HG03025 (cell line): ENCODE measurements around the gene SH3BP2.

ENCODE experiments used
- ATAC-seq: cut with Tn5 transposase; IDR thresholded peaks from one replicate; pipeline ENCODE4 v1.9.1; 2021; ENCODE audit warnings: mild to moderate bottlenecking, moderate library complexity; ENCODE audit not compliant: unreplicated experiment, low FRiP score

The SH3BP2 gene

GRCh38 chr4:2790583-2791517, 2.0 kb upstream of the SH3BP2 start:
- no peak for ATAC-seq

DNA sequence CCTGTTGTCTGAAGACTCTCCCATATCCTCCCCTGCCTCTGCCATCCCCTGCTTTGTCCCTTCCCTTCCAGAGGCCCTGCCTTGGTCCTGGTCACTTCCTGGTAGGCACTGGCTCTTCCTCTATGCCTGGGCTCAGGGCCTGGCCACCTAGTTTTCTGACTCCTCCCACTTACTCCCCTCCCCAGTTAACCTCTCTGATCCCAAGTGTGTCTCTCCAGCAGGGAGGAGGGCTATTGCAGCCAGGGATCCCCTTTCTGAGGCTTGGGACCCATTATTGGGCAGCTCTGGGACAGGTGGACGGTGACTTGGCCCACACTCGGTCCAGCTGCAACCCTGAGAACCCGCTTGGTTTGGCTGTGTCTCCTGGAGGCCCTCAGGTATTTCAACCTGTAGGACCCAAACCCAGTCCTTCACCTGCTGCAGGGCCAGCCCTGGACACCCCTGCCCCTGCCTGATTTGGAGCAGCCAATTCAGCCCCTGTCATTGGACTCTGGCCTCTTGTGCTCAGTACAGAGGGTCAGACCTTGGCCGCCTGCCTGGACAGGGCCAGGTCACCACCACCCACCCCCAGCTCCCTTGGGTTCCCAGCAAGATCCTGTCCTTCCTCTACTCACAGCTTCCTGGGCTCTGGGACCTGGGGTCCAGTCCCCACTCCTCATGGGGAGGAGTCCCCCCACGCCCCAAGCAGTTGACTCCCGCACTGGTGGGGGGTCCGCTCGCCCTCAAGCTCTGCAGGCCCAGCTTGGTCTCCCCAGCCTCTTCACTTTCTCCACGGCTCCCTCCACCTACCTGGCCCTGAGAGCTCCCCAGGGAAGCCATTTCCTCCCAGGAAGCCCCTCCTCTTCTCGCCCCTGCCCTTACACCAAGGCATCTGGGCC, 1.1 kb upstream of the SH3BP2 start:
- no peak for ATAC-seq

DNA sequence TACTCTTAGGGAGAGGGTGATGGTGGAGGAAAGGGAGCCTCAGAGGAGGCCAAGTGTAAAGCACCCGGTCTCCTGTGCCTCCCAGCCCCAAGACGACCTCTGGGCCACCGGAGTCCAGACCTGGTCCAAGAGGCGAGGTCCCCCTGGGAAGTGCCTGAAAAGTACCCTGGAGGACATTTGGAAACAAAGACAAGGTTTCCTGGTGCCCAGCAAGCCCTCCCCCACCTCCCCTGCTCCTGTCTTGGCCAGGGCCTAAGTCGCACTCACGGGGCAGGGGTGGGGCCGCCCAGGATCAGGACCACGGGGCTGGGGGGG, 532 bp upstream of the SH3BP2 start:
- no peak for ATAC-seq

- no peak for ATAC-seq
These were observed 951 bp downstream of the SH3BP2 start for GRCh38 chr4:2793586-2794485.

DNA sequence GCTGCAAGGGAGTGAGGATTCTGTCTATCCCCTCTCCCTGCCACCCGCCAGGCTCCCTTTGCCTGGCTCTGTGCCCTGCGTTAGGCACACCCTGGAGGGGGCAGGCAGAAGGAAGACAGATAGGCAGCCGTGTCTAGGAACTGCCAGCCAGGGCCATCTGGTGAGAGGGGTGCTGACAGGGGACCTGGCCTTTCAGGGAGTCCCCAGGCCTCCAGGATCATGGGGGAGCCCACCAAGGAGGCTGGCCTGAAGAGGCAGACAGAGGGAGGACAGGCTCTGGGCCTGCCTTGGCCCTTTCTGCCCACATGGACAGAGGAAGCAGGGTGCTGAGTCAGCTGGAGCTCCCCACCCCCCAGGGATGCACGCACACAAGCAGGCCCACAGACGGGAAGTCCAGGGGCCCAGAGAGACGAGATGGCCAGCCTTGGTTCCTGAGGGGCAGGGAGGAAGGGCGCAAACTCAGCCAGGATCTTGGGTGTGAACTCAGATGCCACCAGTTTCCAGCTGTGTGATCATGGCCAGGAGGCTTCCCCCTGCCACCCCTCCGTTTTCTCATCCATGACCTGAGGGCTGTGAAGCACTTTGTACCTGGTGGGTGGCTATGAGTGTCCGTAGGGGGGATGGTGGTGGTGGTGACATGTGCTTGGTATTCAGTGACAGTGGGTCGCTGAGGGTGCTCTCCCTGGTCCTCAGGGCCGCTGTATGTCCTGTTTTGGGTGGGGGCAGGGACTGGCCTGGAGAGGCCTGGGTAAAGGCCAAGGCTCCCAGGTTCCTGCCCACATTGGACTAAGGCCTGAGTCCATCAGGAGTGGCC, 1.8 kb downstream of the SH3BP2 start:
- no peak for ATAC-seq

DNA sequence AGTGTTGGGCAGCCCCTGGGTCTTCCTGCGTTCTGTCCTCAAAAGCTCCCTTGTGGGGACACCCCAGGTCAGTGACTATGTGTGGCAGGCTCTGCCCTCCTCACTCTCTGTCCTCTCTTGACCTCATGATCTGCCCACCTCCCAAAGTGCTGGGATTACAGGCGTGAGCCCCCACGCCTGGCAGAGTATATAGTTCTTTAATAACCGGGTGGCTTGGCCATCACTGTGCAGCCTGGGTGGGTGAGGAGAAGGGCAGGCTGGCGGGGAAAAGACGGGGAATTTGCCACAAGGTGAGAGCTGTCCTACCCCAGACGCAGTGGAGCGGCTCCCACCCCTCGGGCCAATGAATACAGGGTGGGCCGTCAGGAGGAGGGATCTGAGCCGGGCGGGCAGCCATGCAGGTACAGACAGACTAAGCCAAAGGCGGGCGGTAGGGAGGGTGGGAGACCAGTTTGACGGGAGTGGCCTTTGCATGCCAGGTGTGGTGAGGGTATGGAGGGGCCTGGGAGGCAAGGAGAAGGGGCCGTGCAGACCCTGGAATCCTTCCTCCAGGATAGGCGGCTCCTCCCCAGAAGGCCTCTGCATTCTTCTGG, 2.5 kb downstream of the SH3BP2 start:
- no peak for ATAC-seq

DNA sequence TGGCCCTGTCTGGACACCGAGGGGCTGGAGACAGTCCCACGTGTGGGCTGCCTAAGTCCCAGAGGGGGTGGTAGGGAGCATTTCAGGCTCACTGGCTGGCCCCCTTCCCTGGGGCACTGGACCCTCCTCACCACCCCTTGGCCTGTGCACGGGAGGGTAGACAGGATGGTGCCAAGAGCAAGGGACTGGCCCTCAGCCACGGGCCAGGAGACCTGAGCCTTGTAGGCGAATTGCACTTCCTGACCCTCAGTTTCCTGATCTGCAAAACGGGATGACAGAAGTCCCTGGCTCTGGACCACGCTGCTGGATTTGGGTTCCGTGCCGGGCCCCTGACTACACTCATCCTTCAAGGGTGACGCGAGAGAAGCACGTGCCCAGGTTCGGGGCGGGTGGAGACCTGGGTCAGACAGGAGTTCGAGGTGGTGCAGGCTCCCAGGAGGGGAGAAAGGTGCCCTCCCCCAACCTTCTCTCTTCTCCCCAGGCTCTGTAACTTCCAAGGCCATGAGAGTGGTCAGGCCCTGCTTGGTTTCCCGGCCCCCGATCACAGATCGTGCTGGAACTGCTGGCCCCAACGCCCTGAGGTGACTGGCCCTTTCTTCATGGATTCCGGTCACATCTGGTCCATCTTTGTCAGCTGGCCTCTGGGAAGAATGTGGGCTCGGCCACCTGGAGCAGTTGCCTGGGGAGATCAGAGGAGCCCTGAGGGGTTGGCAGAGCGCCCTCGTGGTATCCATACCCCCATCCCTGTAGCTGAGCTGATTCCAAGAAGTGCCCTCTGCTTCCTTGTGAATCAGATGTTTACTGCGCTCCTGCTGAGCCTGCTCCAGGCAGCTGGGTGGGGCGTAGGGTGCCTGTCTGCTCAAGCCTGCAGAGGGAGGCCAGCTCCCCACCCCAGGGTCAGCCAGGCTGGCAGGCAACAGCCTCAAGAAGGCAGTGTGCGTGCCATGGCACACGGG, 3.3 kb downstream of the SH3BP2 start:
- no peak for ATAC-seq

- ATAC-seq = no peak
These were observed 4.1 kb downstream of the SH3BP2 start for GRCh38 chr4:2796849-2797544.

GRCh38 chr4:2797545-2798305, 4.8 kb downstream of the SH3BP2 start:
- ATAC-seq = no peak

GRCh38 chr4:2798399-2799223, 5.7 kb downstream of the SH3BP2 start:
- ATAC-seq = no peak

GRCh38 chr4:2799224-2799911, 6.5 kb downstream of the SH3BP2 start:
- no peak for ATAC-seq

- no peak for ATAC-seq
These were observed 7.2 kb downstream of the SH3BP2 start for GRCh38 chr4:2799971-2800690.

DNA sequence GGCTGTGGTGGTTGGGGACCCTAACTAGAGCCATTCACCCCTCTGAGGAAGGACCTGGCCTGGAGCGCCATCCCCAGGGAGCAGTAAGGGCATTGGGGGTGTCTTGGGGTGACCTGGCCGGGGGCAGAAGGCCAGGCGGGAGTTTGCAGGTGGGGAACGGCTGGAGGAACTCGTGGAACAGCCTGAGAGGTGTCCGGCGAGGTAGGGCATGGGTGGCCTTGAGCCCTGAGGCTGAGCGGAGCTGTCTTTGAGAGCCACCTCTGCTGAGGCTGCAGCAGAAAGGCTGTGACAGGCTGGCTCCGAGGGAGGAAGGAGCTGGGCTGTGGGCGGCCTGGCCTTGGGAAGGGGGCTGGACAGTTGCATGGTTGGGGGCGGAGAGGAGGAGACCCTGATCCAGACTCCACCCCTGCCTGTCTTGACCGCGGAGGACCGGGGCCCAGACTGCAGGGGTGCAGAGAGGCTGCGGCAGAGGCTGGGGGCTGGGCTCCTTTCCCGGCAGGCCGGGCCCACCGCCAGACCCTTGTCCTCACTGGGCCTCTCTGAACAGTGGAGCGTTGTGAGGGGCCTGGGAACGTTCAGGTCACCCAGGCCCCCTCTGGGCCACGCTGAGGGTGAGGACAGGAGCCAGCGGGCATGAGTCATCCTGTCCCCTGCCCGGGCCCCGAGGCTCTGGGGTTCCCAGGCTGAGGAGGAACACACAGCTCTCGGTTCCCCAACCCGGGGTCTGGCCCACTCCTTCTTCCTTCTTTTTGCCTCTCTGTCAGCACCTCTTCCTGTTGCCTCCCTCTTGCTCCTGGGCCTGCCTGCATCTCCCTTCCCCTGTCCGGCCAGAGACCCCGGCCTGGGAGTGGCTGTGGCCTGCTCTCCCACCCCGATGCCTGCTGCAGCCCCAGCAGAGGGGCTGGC, 8.1 kb downstream of the SH3BP2 start:
- no peak for ATAC-seq
